Activated naive CD4-positive, alpha-beta T cell treated with Interleukin-2 at 50 U/mL for 16 hours (primary cell): ENCODE data around the gene GPR15LG.

Experiments used
- DNase-seq: peaks from one replicate; pipeline ENCODE4 v3.0.0-alpha.2; 2020

Gene GPR15LG

GRCh38 chr10:84194424-84195043 is 20.9 kb downstream of the GPR15LG start, which contains the start of gene CDHR1:
Gene CDHR1, plus strand, starts transcription at chr10:84194537. Its CDS starts 224 bp downstream, at chr10:84194761.
- peak; percentile 29 for DNase-seq

- DNase-seq, result no peak
Measured at GRCh38 chr10:84195044-84195830, 21.6 kb downstream of the GPR15LG start.

GRCh38 chr10:84196083-84196482 is 22.5 kb downstream of the GPR15LG start:
- no peak for DNase-seq

GRCh38 chr10:84196941-84197340 is 23.3 kb downstream of the GPR15LG start:
- DNase-seq, result no peak

GRCh38 chr10:84197643-84198042 is 24.0 kb downstream of the GPR15LG start:
- DNase-seq, result no peak

- no peak for DNase-seq
Measured at GRCh38 chr10:84198206-84198915, 24.8 kb downstream of the GPR15LG start.

- no peak for DNase-seq
Measured at GRCh38 chr10:84200537-84201243, 27.1 kb downstream of the GPR15LG start.

- no peak for DNase-seq
Measured at GRCh38 chr10:84201244-84201606, 27.6 kb downstream of the GPR15LG start.

GRCh38 chr10:84201682-84202081 is 28.1 kb downstream of the GPR15LG start:
- no peak for DNase-seq

- DNase-seq, result no peak
Measured at GRCh38 chr10:84202349-84202748, 28.7 kb downstream of the GPR15LG start.

GRCh38 chr10:84204122-84204521 is 30.5 kb downstream of the GPR15LG start:
- DNase-seq, result no peak

GRCh38 chr10:84204610-84205009 is 31.0 kb downstream of the GPR15LG start:
- no peak for DNase-seq

GRCh38 chr10:84205049-84205852 is 31.6 kb downstream of the GPR15LG start:
- peak; percentile 62 for DNase-seq

GRCh38 chr10:84205853-84206525 is 32.4 kb downstream of the GPR15LG start:
- DNase-seq, result no peak

GRCh38 chr10:84208023-84208422 is 34.4 kb downstream of the GPR15LG start:
- DNase-seq, result no peak

- DNase-seq, result no peak
Measured at GRCh38 chr10:84211566-84211965, 38.0 kb downstream of the GPR15LG start.

- DNase-seq, result no peak
Measured at GRCh38 chr10:84212014-84212413, 38.4 kb downstream of the GPR15LG start.

- DNase-seq, result no peak
Measured at GRCh38 chr10:84213076-84213475, 39.5 kb downstream of the GPR15LG start.

GRCh38 chr10:84214046-84214572 is 40.5 kb downstream of the GPR15LG start:
- no peak for DNase-seq

GRCh38 chr10:84214612-84215235 is 41.1 kb downstream of the GPR15LG start:
- peak; percentile 18 for DNase-seq

- no peak for DNase-seq
Measured at GRCh38 chr10:84216834-84217233, 43.2 kb downstream of the GPR15LG start.
